ENCODE data around the gene SF3B4.

DNA sequence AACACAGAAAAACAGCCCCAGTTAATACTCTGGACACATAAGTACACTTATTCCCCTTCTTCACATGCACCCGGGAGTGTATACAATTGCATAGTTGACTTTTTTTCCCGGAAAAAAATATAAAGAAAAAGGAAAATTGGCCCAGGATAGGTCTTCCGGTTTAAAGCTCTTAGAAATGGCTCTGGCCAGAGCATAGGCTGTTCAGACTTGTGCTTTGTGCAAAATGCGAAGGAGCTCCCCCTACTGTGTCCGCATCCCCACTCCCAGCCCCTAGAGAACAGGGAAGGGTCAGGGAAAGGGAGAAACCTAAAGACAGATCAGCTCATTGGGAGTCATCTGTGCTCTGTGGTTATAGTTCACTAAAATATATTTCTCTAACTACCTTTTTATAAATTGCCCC is 14.6 kb upstream of the SF3B4 start:
- TF ChIP-seq CTCF (IDR thresholded peaks at IDR 0.05; ENCODE audit: low read depth, low read length) (peak; percentile 14), POLR2A (IDR thresholded peaks at IDR 0.05; ENCODE audit: extremely low read depth, insufficient read length) (no peak), MYC (IDR thresholded peaks at IDR 0.05; ENCODE audit: low read depth, low read length) (no peak)
- TF ChIP-seq, protein P1, sequence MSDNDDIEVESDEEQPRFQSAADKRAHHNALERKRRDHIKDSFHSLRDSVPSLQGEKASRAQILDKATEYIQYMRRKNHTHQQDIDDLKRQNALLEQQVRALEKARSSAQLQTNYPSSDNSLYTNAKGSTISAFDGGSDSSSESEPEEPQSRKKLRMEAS (IDR thresholded peaks at IDR 0.05; ENCODE audit: low read depth, low read length) = no peak
